Left ventricle myocardium inferior (tissue), 1 donor: ENCODE data around the gene PRKCB. TPM values are rescaled to one million over a fixed set of nuclear protein-coding genes. Genes with fewer than 3 reads are reported as not detected.

Experiments
- DNase-seq: peaks from one replicate; pipeline ENCODE4 v3.0.0-alpha.2; 2020
- H3K27ac ChIP-seq: fragments of 200-600 bp; replicated peaks from 2 replicates; pipeline ENCODE4 v1.8.0; 2021
- H3K27me3 ChIP-seq: fragments of 200-600 bp; 2 replicates; pipeline ENCODE4 v1.8.0; 2021; ENCODE audit warnings: low read depth
- H3K36me3 ChIP-seq: fragments of 200-600 bp; 2 replicates; pipeline ENCODE4 v1.8.0; 2021
- H3K4me1 ChIP-seq: fragments of 200-600 bp; 2 replicates; pipeline ENCODE4 v1.8.0; 2021
- H3K4me3 ChIP-seq: fragments of 200-600 bp; 2 replicates; pipeline ENCODE4 v1.8.0; 2021; ENCODE audit warnings: mild to moderate bottlenecking, moderate library complexity
- H3K9me3 ChIP-seq: fragments of 200-600 bp; replicated peaks from 2 replicates; pipeline ENCODE4 v1.8.0; 2021
- CTCF ChIP-seq: fragments of 200-600 bp; IDR thresholded peaks from 2 replicates; pipeline ENCODE4 v1.8.0; 2021; ENCODE audit warnings: antibody characterized with exemption, mild to moderate bottlenecking, borderline replicate concordance
- intact Hi-C: fragments of 100-400 bp; cut with micrococcal nuclease; formaldehyde crosslinking; loops from one replicate; pipeline ENCODE4 v1.11.0; 2022
- total RNA-seq: library from RNA; stranded (reverse); fragmentation: NEBNext Ultra II Directional; extraction: Animal tissue kit (Norgen Biotek cat#: 25700); gene quantifications from one replicate; pipeline ENCODE4 v1.2.1, GENCODE V29; 2021
- donor health status: DM: no; HTN: yes; CAD: no; lungs with severe emphysema.

Gene PRKCB
- total RNA-seq, 1 donor from 2014 or later, result 1.6 TPM

- intact Hi-C loops, result no loop called here
- DNase-seq, result no peak
- no peak overlapping the region for H3K27ac ChIP-seq
- peaks cover 19% of the 10 kb centered on the region for H3K27me3 ChIP-seq
- H3K4me3 ChIP-seq, result no peak overlapping the region
- TF ChIP-seq CTCF, result no peak
- no peaks in the 10 kb centered on the region for H3K36me3 ChIP-seq
- H3K4me1 ChIP-seq, result no peaks in the 10 kb centered on the region
- no peaks in the 10 kb centered on the region for H3K9me3 ChIP-seq
These were observed 338.7 kb downstream of the PRKCB start for GRCh38 chr16:24174504-24174903.

- Histone ChIP-seq H3K27ac (no peak overlapping the region), H3K36me3 (no peaks in the 10 kb centered on the region), H3K9me3 (no peaks in the 10 kb centered on the region), H3K4me3 (no peak overlapping the region), H3K4me1 (no peaks in the 10 kb centered on the region), H3K27me3 (peaks cover 19% of the 10 kb centered on the region)
- intact Hi-C loops, result no loop called here
- TF ChIP-seq CTCF, result no peak
- no peak for DNase-seq
These were observed 339.2 kb downstream of the PRKCB start for GRCh38 chr16:24174957-24175356.

- no peak overlapping the region for H3K27ac ChIP-seq
- H3K36me3 ChIP-seq, result no peaks in the 10 kb centered on the region
- no peak overlapping the region for H3K4me3 ChIP-seq
- no peaks in the 10 kb centered on the region for H3K9me3 ChIP-seq
- H3K4me1 ChIP-seq, result no peaks in the 10 kb centered on the region
- peaks cover 9% of the 10 kb centered on the region for H3K27me3 ChIP-seq
- no peak for TF ChIP-seq CTCF
- DNase-seq, result no peak
- intact Hi-C loops, result no loop called here
These were observed 342.7 kb downstream of the PRKCB start for GRCh38 chr16:24178496-24178895.

- no peak for TF ChIP-seq CTCF
- H3K27me3 ChIP-seq, result peaks cover 3% of the 10 kb centered on the region
- no peaks in the 10 kb centered on the region for H3K9me3 ChIP-seq
- H3K27ac ChIP-seq, result no peak overlapping the region
- intact Hi-C loops, result no loop called here
- H3K4me3 ChIP-seq, result no peak overlapping the region
- no peaks in the 10 kb centered on the region for H3K36me3 ChIP-seq
- no peak for DNase-seq
- H3K4me1 ChIP-seq, result no peaks in the 10 kb centered on the region
These were observed 344.7 kb downstream of the PRKCB start for GRCh38 chr16:24180451-24180850.

GRCh38 chr16:24188021-24188542 is 352.3 kb downstream of the PRKCB start:
- no peak for DNase-seq
- H3K27ac ChIP-seq, result no peak overlapping the region
- H3K9me3 ChIP-seq, result no peaks in the 10 kb centered on the region
- no peaks in the 10 kb centered on the region for H3K36me3 ChIP-seq
- no peaks in the 10 kb centered on the region for H3K4me1 ChIP-seq
- no peak overlapping the region for H3K4me3 ChIP-seq
- no peak for TF ChIP-seq CTCF
- peaks cover 3% of the 10 kb centered on the region for H3K27me3 ChIP-seq
- intact Hi-C loops, result no loop called here

GRCh38 chr16:24188751-24189318 is 353.1 kb downstream of the PRKCB start:
- Histone ChIP-seq H3K4me3 (no peak overlapping the region), H3K9me3 (no peaks in the 10 kb centered on the region), H3K27me3 (peaks cover 3% of the 10 kb centered on the region), H3K4me1 (no peaks in the 10 kb centered on the region), H3K27ac (no peak overlapping the region), H3K36me3 (no peaks in the 10 kb centered on the region)
- DNase-seq, result no peak
- intact Hi-C loops, result no loop called here
- no peak for TF ChIP-seq CTCF
